Measurements from ENCODE around the gene C1orf50. TPM values are rescaled to one million over a fixed set of nuclear protein-coding genes. Genes with fewer than 3 reads are reported as not detected.
"Not testable (repeated sequence)": the region's sequence is repeated elsewhere in the genome, so short reads cannot be mapped to it uniquely, and the experiment has no call there.

The C1orf50 gene
- total RNA-seq, 1 experiment from 2014 or later: 3.4 TPM

- intact Hi-C loops (cut with micrococcal nuclease): no loop called here
- Histone ChIP-seq H3K79me2 (ENCODE audit: low read length) (no peaks in the 10 kb centered on the region), H3K27me3 (ENCODE audit: low read length) (no peaks in the 10 kb centered on the region), H3K9ac (ENCODE audit: low read length) (no peak overlapping the region), H3K4me3 (ENCODE audit: low read length) (no peak overlapping the region), H4K20me1 (ENCODE audit: low read length) (no peaks in the 10 kb centered on the region), H3K9me2 (replicated peaks; ENCODE audit: low read length) (no peaks in the 10 kb centered on the region), H3K36me3 (ENCODE audit: low read depth, low read length) (no peaks in the 10 kb centered on the region), H3K9me3 (ENCODE audit: low read length) (no peaks in the 10 kb centered on the region), H3K4me1 (ENCODE audit: insufficient read depth, low read length) (no peaks in the 10 kb centered on the region), H3K27ac (ENCODE audit: low read length) (no peak overlapping the region), H3K4me2 (ENCODE audit: low read length) (no peak overlapping the region), H2AFZ (ENCODE audit: low read length) (no peak overlapping the region), H3F3A (ENCODE audit: low read length, unreplicated experiment) (no peaks in the 10 kb centered on the region)
- DNase-seq: no peak
- ATAC-seq: no peak
- BruUV-seq (replicated peaks): no TSS peak
- CTCF ChIA-PET: no interaction called here
- TF ChIP-seq CTCF (conservative IDR thresholded peaks at IDR 0.05; ENCODE audit: low read depth, low read length): no peak
- TF ChIP-seq EZH2phosphoT487 (IDR thresholded peaks at IDR 0.05; ENCODE audit: borderline replicate concordance, low read length): no peak
- no peak for TF ChIP-seq EZH2 (IDR thresholded peaks at IDR 0.05; ENCODE audit: low read length, unreplicated experiment)
- POLR2A ChIA-PET (ENCODE audit: unreplicated experiment): interaction anchor here (0.6 kb wide), 1 partner anchor 124 kb away, joined by 12 read pairs; no protein-coding TSS in a partner anchor
Observed at GRCh38 chr1:42721926-42722325, 45.1 kb upstream of the C1orf50 start.

- DNase-seq; H3K4me1 ChIP-seq (ENCODE audit: insufficient read depth, low read length); ATAC-seq; H3K4me2 ChIP-seq (ENCODE audit: low read length); H4K20me1 ChIP-seq (ENCODE audit: low read length); intact Hi-C loops (cut with micrococcal nuclease); H3K9me3 ChIP-seq (ENCODE audit: low read length); H3K4me3 ChIP-seq (ENCODE audit: low read length); CTCF ChIA-PET; H3K27ac ChIP-seq (ENCODE audit: low read length); H2AFZ ChIP-seq (ENCODE audit: low read length); BruUV-seq (replicated peaks); H3K9ac ChIP-seq (ENCODE audit: low read length); H3F3A ChIP-seq (ENCODE audit: low read length, unreplicated experiment); H3K36me3 ChIP-seq (ENCODE audit: low read depth, low read length); H3K27me3 ChIP-seq (ENCODE audit: low read length); H3K79me2 ChIP-seq (ENCODE audit: low read length); H3K9me2 ChIP-seq (replicated peaks; ENCODE audit: low read length): not testable (repeated sequence)
- POLR2A ChIA-PET (ENCODE audit: unreplicated experiment): interaction anchor here (0.6 kb wide), 1 partner anchor 125 kb away, joined by 12 read pairs; no protein-coding TSS in a partner anchor
Observed at GRCh38 chr1:42722403-42722802, 44.6 kb upstream of the C1orf50 start.

- no peak for DNase-seq
Observed at GRCh38 chr1:42723511-42723910, 43.5 kb upstream of the C1orf50 start.

GRCh38 chr1:42725820-42726219 lies 41.2 kb upstream of the C1orf50 start:
- H3K4me3 ChIP-seq (ENCODE audit: low read length); H3K9ac ChIP-seq (ENCODE audit: low read length); DNase-seq; H3K4me2 ChIP-seq (ENCODE audit: low read length); H3K9me2 ChIP-seq (replicated peaks; ENCODE audit: low read length); ATAC-seq; H2AFZ ChIP-seq (ENCODE audit: low read length); H3F3A ChIP-seq (ENCODE audit: low read length, unreplicated experiment); H3K27me3 ChIP-seq (ENCODE audit: low read length); POLR2A ChIA-PET (ENCODE audit: unreplicated experiment); H3K4me1 ChIP-seq (ENCODE audit: insufficient read depth, low read length); H3K36me3 ChIP-seq (ENCODE audit: low read depth, low read length); H3K79me2 ChIP-seq (ENCODE audit: low read length); H4K20me1 ChIP-seq (ENCODE audit: low read length); intact Hi-C loops (cut with micrococcal nuclease); BruUV-seq (replicated peaks); H3K9me3 ChIP-seq (ENCODE audit: low read length); H3K27ac ChIP-seq (ENCODE audit: low read length); CTCF ChIA-PET: not testable (repeated sequence)

More at GRCh38 chr1:42723511-42723910, 43.5 kb upstream of the C1orf50 start:
- no TSS peak for BruUV-seq (replicated peaks)
- no peak overlapping the region for H2AFZ ChIP-seq (ENCODE audit: low read length)
- no peak overlapping the region for H3K4me2 ChIP-seq (ENCODE audit: low read length)
- H3K4me3 ChIP-seq (ENCODE audit: low read length): no peak overlapping the region
- no peaks in the 10 kb centered on the region for H3K9me2 ChIP-seq (replicated peaks; ENCODE audit: low read length)
- H3F3A ChIP-seq (ENCODE audit: low read length, unreplicated experiment): no peaks in the 10 kb centered on the region
- H3K36me3 ChIP-seq (ENCODE audit: low read depth, low read length): no peaks in the 10 kb centered on the region
- ChIA-PET POLR2A (ENCODE audit: unreplicated experiment) (no interaction called here), CTCF (no interaction called here)
- no peaks in the 10 kb centered on the region for H4K20me1 ChIP-seq (ENCODE audit: low read length)
- TF ChIP-seq EZH2phosphoT487 (IDR thresholded peaks at IDR 0.05; ENCODE audit: borderline replicate concordance, low read length): no peak
- TF ChIP-seq CTCF (conservative IDR thresholded peaks at IDR 0.05; ENCODE audit: low read depth, low read length): no peak
- TF ChIP-seq EZH2 (IDR thresholded peaks at IDR 0.05; ENCODE audit: low read length, unreplicated experiment): no peak
- no peaks in the 10 kb centered on the region for H3K27me3 ChIP-seq (ENCODE audit: low read length)
- H3K27ac ChIP-seq (ENCODE audit: low read length): no peak overlapping the region
- intact Hi-C loops (cut with micrococcal nuclease): no loop called here
- H3K4me1 ChIP-seq (ENCODE audit: insufficient read depth, low read length): no peaks in the 10 kb centered on the region
- H3K9me3 ChIP-seq (ENCODE audit: low read length): no peaks in the 10 kb centered on the region
- H3K79me2 ChIP-seq (ENCODE audit: low read length): no peaks in the 10 kb centered on the region
- no peak overlapping the region for H3K9ac ChIP-seq (ENCODE audit: low read length)
- ATAC-seq: no peak

Data from PC-3 (cell line).